CD4-positive, alpha-beta T cell treated with Interleukin-17A for 4 hours (primary cell): ENCODE measurements around the gene TBXAS1.

ENCODE experiments used
- DNase-seq: peaks from one replicate; pipeline ENCODE4 v3.0.0-alpha.2; 2020; ENCODE audit warnings: mixed read lengths

The TBXAS1 gene

DNA sequence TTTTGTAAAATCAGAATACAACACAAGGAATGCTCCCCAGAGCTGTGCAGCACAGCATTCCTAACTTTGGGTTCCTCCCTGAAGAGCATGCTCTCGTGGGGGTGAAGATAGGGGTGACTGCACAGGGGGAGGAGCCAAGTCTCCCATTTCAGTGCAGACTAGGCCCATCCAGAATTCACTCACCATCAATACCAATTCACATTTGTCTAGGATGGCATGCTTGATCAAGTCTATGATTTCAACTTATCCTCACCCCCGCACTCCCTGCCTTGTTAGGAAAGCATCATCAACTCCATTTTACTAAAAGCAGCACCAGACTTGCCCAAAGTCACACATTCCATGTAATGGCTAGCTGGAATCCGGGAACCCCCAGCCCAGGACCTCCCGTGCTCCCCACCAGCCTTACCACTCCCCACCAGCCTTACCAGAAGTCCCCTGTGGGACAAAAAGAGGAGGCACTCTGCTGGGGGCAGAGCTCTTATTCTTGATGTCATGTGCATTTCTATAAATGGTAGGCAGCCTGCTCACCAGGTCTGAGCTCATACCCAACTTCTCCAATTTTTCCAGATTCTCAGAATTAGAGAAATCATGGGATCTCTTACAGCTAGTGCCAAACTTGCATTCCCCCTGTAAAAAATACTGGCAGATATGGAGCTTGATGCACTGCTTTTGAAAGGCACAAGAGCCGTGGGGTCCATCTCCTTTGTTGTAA lies 227.5 kb downstream of the TBXAS1 start:
- no peak for DNase-seq

DNA sequence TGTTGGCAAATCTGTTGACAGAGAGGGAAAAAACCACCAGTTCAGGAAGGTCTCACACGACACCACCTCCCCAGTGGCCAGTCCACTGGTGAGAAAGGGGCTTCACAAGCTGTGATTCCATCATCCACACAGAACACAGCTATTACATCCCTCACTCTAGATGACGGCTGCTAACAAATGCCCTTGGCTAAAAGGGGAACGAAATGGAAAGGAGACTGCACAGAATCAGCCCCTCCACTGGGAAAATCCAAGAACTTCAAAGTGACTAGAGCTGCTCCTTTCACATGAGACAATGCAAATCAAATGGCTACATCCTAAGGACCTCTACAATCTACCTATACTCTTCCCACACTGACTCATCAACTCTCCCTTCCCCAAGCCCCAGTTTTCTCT lies 228.1 kb downstream of the TBXAS1 start:
- no peak for DNase-seq

- DNase-seq: no peak
Measured at GRCh38 chr7:140058517-140058916, 229.5 kb downstream of the TBXAS1 start.

- peak; percentile 78 for DNase-seq
Measured at GRCh38 chr7:140059273-140060242, 230.5 kb downstream of the TBXAS1 start.

- DNase-seq: no peak
Measured at GRCh38 chr7:140060243-140060630, 231.2 kb downstream of the TBXAS1 start.

- DNase-seq: no peak
Measured at GRCh38 chr7:140060788-140061606, 231.9 kb downstream of the TBXAS1 start.

- no peak for DNase-seq
Measured at GRCh38 chr7:140061607-140061930, 232.5 kb downstream of the TBXAS1 start.

DNA sequence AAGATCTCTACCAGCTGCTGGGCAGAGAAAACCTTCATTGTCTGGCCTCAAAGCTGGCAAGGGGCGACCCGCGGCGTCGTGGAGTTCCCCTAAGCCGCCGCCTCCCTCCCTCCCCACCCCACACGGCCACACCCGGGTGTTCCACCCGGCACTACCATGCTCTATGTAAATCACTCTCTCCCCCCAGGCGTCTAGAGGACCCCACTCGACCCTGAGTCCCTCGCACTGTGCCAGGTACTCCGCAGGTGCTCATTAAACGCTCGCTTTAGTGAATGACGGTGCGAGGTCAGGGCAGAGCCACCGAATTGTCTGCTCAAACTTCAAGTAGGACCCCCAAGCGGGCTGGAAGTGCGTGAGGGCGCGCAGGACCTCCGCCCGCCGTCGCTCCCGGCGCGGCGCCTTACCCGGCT lies 233.1 kb downstream of the TBXAS1 start:
- DNase-seq: peak; percentile 60

GRCh38 chr7:140062528-140063299 lies 233.7 kb downstream of the TBXAS1 start, which contains the start of gene PARP12:
Gene PARP12, minus strand, starts transcription at chr7:140062951. Its CDS starts 104 bp downstream, at chr7:140062847.
- peak; percentile 93 for DNase-seq

- no peak for DNase-seq
Measured at GRCh38 chr7:140067052-140067451, 238.0 kb downstream of the TBXAS1 start.

DNA sequence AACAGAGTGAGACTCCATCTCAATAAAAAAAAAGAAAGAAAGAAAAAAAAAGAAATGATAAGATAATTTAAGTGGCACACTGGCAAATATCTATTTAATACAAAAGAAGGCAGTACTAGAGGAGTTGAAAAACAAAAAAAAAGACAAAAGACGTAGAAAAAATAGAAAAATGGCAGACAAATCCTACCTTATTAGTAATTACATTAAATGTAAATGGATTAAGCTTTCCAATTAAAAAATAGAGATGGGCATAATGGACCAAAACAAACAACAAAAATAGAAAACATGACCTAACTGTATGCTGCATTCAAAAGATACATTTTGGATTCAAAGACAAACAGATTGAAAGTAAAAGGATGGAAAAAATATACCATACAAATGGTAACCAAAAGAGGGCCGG lies 239.0 kb downstream of the TBXAS1 start:
- DNase-seq: no peak

- no peak for DNase-seq
Measured at GRCh38 chr7:140069298-140069949, 240.4 kb downstream of the TBXAS1 start.
